ENCODE data around the gene PLCB1.

Gene PLCB1

DNA sequence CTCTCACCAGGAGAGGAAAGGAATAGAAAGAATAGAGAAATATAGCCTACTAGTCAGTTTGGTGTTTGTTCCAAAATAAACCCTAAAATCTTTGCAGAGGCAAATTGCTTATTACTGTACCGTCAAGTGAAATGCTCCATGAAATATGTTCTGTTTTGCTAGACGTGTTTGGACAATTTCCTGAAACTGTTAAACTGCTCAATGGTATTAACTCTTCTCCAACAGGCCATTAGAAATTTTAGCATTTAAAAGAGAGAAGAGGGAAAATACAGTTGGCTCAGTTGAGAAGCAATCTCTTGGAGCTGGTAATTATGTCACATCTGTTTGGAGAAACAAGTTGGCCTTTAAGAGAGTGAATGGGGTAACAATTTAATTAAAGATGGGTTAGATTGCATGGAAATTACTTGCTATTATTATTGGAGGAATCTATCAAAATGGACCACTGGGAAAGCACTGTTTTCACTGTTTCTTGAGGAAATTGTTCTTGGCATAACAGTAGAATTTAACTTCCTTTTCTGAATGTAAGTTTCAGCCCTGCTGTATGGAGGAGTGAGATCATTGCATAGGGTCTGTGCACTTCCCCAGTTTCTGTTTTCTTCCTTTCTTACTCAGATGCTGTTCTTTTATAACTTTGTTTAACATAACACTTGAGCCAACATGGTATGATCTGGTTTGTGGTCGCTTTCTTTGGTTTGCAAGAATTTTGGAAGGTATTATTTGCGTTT, 373.6 kb downstream of the PLCB1 start:
- no peak for DNase-seq (ENCODE audit: low spot score)

GRCh38 chr20:8507231-8507630, 375.2 kb downstream of the PLCB1 start:
- no peak for DNase-seq (ENCODE audit: low spot score)

- no peak for DNase-seq (ENCODE audit: low spot score)
Measured at GRCh38 chr20:8509809-8510208, 377.7 kb downstream of the PLCB1 start.

- no peak for DNase-seq (ENCODE audit: low spot score)
Measured at GRCh38 chr20:8510808-8511207, 378.7 kb downstream of the PLCB1 start.

DNA sequence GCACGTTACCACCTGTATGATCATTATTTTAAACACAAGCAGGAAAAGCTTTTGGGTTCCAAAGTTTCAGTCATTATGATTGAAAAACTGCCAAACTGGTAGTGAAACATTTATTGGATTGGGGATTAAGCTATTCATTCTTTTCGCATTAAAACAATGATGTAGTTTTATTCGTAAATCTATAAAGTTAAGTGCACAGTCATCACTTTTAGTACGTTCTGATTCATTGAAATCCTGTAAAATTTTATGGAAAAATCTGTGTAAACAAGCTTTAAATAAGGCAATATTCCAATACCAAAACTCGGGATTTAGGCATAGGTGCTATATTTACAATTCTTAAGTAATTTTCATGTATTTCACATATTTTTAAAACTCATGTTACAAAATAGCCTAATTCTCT, 379.9 kb downstream of the PLCB1 start:
- no peak for DNase-seq (ENCODE audit: low spot score)

GRCh38 chr20:8515810-8516435, 383.9 kb downstream of the PLCB1 start:
- no peak for DNase-seq (ENCODE audit: low spot score)

- no peak for DNase-seq (ENCODE audit: low spot score)
Measured at GRCh38 chr20:8518878-8519277, 386.8 kb downstream of the PLCB1 start.

DNA sequence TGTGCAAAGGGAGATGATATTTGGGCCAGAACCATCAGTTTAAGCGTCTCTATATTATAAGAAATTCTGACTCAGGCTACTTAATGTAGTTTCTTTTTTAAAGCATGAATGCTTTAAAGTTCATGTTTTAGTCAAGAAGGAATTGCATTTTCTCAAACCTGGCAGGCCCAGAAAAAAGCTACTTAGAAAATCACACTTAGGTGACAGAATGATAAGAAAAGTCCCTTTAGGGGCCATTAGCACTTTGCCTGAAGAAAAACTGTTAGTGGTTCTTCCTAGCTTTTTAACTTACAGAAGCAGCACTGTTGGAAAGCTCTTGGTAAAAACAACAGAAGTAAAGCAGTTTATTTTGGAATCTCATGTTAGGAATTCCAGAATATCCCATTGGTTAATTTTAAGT, 387.8 kb downstream of the PLCB1 start:
- no peak for DNase-seq (ENCODE audit: low spot score)

GRCh38 chr20:8522168-8522567, 390.1 kb downstream of the PLCB1 start:
- no peak for DNase-seq (ENCODE audit: low spot score)

- DNase-seq (ENCODE audit: low spot score): no peak
Measured at GRCh38 chr20:8523684-8524083, 391.6 kb downstream of the PLCB1 start.

- DNase-seq (ENCODE audit: low spot score): no peak
Measured at GRCh38 chr20:8524101-8525016, 392.3 kb downstream of the PLCB1 start.

- DNase-seq (ENCODE audit: low spot score): no peak
Measured at GRCh38 chr20:8525017-8525343, 392.9 kb downstream of the PLCB1 start.

GRCh38 chr20:8526610-8527009, 394.5 kb downstream of the PLCB1 start:
- no peak for DNase-seq (ENCODE audit: low spot score)

- DNase-seq (ENCODE audit: low spot score): no peak
Measured at GRCh38 chr20:8527998-8528723, 396.1 kb downstream of the PLCB1 start.

GRCh38 chr20:8530022-8530421, 398.0 kb downstream of the PLCB1 start:
- no peak for DNase-seq (ENCODE audit: low spot score)

- DNase-seq (ENCODE audit: low spot score): no peak
Measured at GRCh38 chr20:8532169-8532568, 400.1 kb downstream of the PLCB1 start.

DNA sequence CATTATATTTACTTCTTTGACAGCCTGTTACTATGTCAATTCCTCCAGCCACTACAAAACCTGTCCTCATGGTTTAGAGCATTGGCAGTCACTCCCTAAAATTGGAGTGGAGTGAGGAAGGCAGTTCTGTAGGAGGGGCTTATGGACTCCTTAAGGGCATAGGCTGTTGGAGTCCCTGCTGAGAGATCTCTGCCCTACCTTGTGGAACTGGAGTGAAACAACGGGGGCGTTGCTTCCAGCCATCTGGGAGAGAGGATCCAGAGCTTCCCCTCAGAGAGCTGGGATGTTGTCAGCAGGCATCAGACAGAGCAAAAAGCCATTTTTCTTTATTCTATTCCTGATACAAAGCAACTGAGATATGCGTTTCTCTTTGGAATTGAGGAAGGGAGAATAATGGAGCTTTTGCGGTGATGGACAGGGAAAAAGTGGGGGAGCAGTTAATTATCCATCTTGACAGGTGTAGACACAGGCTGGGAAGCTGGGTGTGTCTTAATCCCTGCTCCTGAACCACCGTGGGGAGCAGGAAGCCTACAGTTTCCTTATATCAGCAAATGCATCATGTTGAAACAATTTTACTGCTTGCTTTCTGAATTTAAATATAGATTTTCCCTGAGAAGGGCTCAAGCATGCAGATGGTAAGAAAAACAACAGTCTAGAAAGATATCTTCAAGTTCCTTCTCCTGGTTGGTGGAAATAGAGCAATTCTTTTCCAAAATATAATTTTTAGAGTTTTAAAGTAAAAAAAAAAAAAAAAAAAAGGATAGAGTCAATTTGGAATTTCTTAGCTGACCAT, 402.5 kb downstream of the PLCB1 start:
- DNase-seq (ENCODE audit: low spot score): no peak

GRCh38 chr20:8535403-8536261, 403.6 kb downstream of the PLCB1 start:
- peak; percentile 18 for DNase-seq (ENCODE audit: low spot score)

GRCh38 chr20:8536262-8536618, 404.2 kb downstream of the PLCB1 start:
- no peak for DNase-seq (ENCODE audit: low spot score)

DNA sequence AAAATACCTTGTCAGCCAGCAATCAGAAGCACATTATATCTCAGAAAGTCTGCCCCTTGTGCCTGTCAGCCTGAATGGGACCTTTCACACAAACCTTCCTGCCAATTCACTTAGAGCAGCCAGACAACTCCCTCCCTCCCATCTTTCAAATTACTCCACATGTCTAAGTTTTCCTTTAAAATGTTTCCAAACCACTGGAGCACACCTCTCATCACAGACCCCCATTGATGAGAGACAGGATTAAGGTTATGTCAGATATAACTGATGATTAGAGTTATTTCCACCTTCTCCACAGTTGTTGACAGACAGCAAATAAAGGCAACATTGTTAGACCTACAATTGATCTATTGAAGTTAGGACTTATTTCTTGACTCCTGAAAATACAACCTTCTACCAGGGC, 408.4 kb downstream of the PLCB1 start:
- DNase-seq (ENCODE audit: low spot score): no peak

GRCh38 chr20:8542110-8542486, 410.0 kb downstream of the PLCB1 start:
- no peak for DNase-seq (ENCODE audit: low spot score)

Data from AG08395 (cell line).